ENCODE results near the gene SLC38A10. TPM values are rescaled to one million over a fixed set of nuclear protein-coding genes. Genes with fewer than 3 reads are reported as not detected.

SLC38A10 gene
- total and polyA plus RNA-seq, 10 of the 15 experiments (the other 5 are each of a cell fraction or from before 2014, with no cell fraction given): 0.52 to 67.9 (median 22.1) TPM

- ATAC-seq (peak; percentile 44), FAIRE-seq (peak; percentile 57), DNase-seq (ENCODE audit: low read depth, low spot score) (no peak)
- Histone ChIP-seq H4K20me1 (ENCODE audit: control insufficient read depth, insufficient read depth) (no peaks in the 10 kb centered on the region), H3K79me2 (ENCODE audit: control insufficient read depth, insufficient read depth, low read length) (peaks cover 39% of the 10 kb centered on the region), H2AFZ (ENCODE audit: control insufficient read depth, low read depth, low read length) (0 out of 2 replicates have a peak overlapping the region, but pooled peaks have one; percentile 24), H3K4me1 (ENCODE audit: control insufficient read depth, insufficient read depth, low read length) (peaks cover 20% of the 10 kb centered on the region), H3K9ac (ENCODE audit: control insufficient read depth, insufficient read depth, low read length) (peak overlapping the region; percentile 84), H3K27ac (ENCODE audit: control insufficient read depth, insufficient read depth) (peak overlapping the region; percentile 77), H3K4me2 (ENCODE audit: control insufficient read depth, insufficient read depth) (peak overlapping the region; percentile 93), H3K36me3 (ENCODE audit: control insufficient read depth in 2 of 2, insufficient read depth in 2 of 2, low read length in 1 of 2) (peaks cover 0 to 2% of the 10 kb centered on the region in 2 experiments; a peak in 2 of 4 replicates), H3K27me3 (replicated peaks in 1 of 2; ENCODE audit: control insufficient read depth in 2 of 2, insufficient read depth in 2 of 2, low read length in 1 of 2) (no peaks in the 10 kb centered on the region), H3K9me3 (replicated peaks; ENCODE audit: control insufficient read depth, insufficient read depth, low read length) (no peaks in the 10 kb centered on the region), H3K4me3 (peak overlapping the region; percentile 93)
- CTCF ChIA-PET: interaction anchor here (0.6 to 3.1 kb wide), 7 partner anchors 10 to 97 kb away, joined by 3 to 17 read pairs (median 3); partner anchors contain the start of gene CEP131
- 10% methylated on average over 34 of the region's 37 CpGs for WGBS (ENCODE audit: insufficient coverage, insufficient replicate concordance, low lambda C conversion rate, missing lambda C conversion rate)
- in situ Hi-C loops (cut with MboI) (loop anchor here (5.0 to 25.0 kb wide), 2 partner anchors 93 to 228 kb away; no protein-coding TSS in a partner anchor), intact Hi-C loops (cut with micrococcal nuclease; ENCODE audit: unreplicated experiment) (no loop called here)
- BruUV-seq (replicated peaks): no TSS peak
- RAD21 ChIA-PET (ENCODE audit: unreplicated experiment): interaction anchor here (0.7 to 2.0 kb wide), 6 partner anchors 11 to 245 kb away, joined by 3 to 18 read pairs (median 4); partner anchors contain the start of gene CEP131
- SMC1A ChIA-PET (ENCODE audit: uncharacterized antibody, unreplicated experiment): interaction anchor here (1.8 to 2.2 kb wide), 3 partner anchors 12 to 245 kb away, joined by 6 to 7 read pairs (median 6); no protein-coding TSS in a partner anchor
- POLR2A ChIA-PET: interaction anchor here (1.2 to 1.8 kb wide), 3 partner anchors 11 to 17 kb away, joined by 3 to 18 read pairs (median 7); partner anchors contain the start of gene CEP131
- TF ChIP-seq NR2C1 (IDR thresholded peaks at IDR 0.05) (no peak), LARP7 (IDR thresholded peaks at IDR 0.05) (0 out of 2 replicates have a peak, but pooled peaks have one; percentile 17), HCFC1 (IDR thresholded peaks at IDR 0.05; ENCODE audit: low read length) (no peak), MXI1 (IDR thresholded peaks at IDR 0.05; ENCODE audit: low read depth, low read length) (peak; percentile 47), MAX (IDR thresholded peaks at IDR 0.05; ENCODE audit: low read depth, low read length) (0 out of 2 replicates have a peak, but pooled peaks have one; percentile 34), POLR2A (IDR thresholded peaks at IDR 0.05; ENCODE audit: low read depth, low read length) (peak; percentile 69; the same call in 1 of the 2 replicates), TCF3 (IDR thresholded peaks at IDR 0.05; ENCODE audit: borderline replicate concordance, insufficient read depth, low read depth, low read length) (0 out of 2 replicates have a peak, but pooled peaks have one; percentile 31), RAD51 (IDR thresholded peaks at IDR 0.05) (peak; percentile 19; the same call in 1 of the 2 replicates), POU2F2 (IDR thresholded peaks at IDR 0.05; ENCODE audit: borderline replicate concordance, low read depth, low read length) (0 out of 3 replicates have a peak, but pooled peaks have one; percentile 14), POLR2AphosphoS5 (IDR thresholded peaks at IDR 0.05; ENCODE audit: low read length) (peak; percentile 71; the same call in 1 of the 2 replicates), PML (IDR thresholded peaks at IDR 0.05; ENCODE audit: low read length) (peak; percentile 4; the same call in 1 of the 2 replicates), SKIL (IDR thresholded peaks at IDR 0.05; ENCODE audit: low read depth, poor library complexity, severe bottlenecking) (no peak), FOXK2 (IDR thresholded peaks at IDR 0.05) (no peak; the same call in 1 of the 2 replicates)
- TF ChIP-seq, protein P1, sequence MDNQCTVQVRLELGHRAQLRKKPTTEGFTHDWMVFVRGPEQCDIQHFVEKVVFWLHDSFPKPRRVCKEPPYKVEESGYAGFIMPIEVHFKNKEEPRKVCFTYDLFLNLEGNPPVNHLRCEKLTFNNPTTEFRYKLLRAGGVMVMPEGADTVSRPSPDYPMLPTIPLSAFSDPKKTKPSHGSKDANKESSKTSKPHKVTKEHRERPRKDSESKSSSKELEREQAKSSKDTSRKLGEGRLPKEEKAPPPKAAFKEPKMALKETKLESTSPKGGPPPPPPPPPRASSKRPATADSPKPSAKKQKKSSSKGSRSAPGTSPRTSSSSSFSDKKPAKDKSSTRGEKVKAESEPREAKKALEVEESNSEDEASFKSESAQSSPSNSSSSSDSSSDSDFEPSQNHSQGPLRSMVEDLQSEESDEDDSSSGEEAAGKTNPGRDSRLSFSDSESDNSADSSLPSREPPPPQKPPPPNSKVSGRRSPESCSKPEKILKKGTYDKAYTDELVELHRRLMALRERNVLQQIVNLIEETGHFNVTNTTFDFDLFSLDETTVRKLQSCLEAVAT (IDR thresholded peaks at IDR 0.05): 0 out of 2 replicates have a peak, but pooled peaks have one; percentile 21
- TF ChIP-seq, protein P2, sequence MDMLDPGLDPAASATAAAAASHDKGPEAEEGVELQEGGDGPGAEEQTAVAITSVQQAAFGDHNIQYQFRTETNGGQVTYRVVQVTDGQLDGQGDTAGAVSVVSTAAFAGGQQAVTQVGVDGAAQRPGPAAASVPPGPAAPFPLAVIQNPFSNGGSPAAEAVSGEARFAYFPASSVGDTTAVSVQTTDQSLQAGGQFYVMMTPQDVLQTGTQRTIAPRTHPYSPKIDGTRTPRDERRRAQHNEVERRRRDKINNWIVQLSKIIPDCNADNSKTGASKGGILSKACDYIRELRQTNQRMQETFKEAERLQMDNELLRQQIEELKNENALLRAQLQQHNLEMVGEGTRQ (IDR thresholded peaks at IDR 0.05; ENCODE audit: borderline replicate concordance, low read depth, low read length): peak; percentile 15
- TF ChIP-seq, protein P3, sequence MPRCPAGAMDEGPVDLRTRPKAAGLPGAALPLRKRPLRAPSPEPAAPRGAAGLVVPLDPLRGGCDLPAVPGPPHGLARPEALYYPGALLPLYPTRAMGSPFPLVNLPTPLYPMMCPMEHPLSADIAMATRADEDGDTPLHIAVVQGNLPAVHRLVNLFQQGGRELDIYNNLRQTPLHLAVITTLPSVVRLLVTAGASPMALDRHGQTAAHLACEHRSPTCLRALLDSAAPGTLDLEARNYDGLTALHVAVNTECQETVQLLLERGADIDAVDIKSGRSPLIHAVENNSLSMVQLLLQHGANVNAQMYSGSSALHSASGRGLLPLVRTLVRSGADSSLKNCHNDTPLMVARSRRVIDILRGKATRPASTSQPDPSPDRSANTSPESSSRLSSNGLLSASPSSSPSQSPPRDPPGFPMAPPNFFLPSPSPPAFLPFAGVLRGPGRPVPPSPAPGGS (IDR thresholded peaks at IDR 0.05; ENCODE audit: borderline replicate concordance, insufficient read depth, low read depth, low read length, poor library complexity, severe bottlenecking): peak; percentile 19
Measured at GRCh38 chr17:81239714-81240555, 55.2 kb downstream of the SLC38A10 start.
